SU-DHL-6 (cell line): Measurements from ENCODE around the gene CST5.

Experiments
- EZH2phosphoT487 ChIP-seq: fragments of 200-600 bp; sonication (generic), shearing (Covaris generic); conservative IDR thresholded peaks from 2 replicates; pipeline ENCODE4 v1.6.1; 2018; ENCODE audit warnings: mild to moderate bottlenecking, antibody characterized with exemption, low read length, moderate library complexity, mixed read lengths
- TF ChIP-seq, protein P1 (sequence below): fragments of 200-600 bp; sonication (generic); IDR thresholded peaks from one replicate; pipeline ENCODE4 v1.5.1; 2017; ENCODE audit warnings: antibody characterized with exemption, mild to moderate bottlenecking, low read length, moderate library complexity; ENCODE audit not compliant: insufficient read depth, poor library complexity, severe bottlenecking

DNA sequence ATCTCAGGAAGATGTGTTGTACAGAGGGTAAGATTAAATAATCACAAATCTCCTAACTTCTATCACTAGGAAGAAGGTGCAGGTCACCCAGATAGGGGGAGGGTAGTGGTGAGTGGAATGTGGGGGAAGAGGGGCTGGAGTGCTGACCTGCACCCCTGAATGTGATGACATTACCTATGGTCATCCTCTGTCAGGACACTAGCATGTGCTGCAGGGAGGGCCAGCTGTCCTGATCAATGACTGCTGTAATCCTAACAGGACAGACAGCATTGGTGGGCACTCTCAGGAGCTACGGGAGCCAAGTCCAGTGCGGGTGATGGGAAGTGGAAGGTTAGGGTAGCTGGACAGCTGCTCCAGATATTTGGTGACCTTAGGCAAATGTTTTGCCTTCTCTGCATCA, 45.2 kb upstream of the CST5 start:
- TF ChIP-seq, protein P1, sequence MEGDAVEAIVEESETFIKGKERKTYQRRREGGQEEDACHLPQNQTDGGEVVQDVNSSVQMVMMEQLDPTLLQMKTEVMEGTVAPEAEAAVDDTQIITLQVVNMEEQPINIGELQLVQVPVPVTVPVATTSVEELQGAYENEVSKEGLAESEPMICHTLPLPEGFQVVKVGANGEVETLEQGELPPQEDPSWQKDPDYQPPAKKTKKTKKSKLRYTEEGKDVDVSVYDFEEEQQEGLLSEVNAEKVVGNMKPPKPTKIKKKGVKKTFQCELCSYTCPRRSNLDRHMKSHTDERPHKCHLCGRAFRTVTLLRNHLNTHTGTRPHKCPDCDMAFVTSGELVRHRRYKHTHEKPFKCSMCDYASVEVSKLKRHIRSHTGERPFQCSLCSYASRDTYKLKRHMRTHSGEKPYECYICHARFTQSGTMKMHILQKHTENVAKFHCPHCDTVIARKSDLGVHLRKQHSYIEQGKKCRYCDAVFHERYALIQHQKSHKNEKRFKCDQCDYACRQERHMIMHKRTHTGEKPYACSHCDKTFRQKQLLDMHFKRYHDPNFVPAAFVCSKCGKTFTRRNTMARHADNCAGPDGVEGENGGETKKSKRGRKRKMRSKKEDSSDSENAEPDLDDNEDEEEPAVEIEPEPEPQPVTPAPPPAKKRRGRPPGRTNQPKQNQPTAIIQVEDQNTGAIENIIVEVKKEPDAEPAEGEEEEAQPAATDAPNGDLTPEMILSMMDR: no peak
- no peak for TF ChIP-seq EZH2phosphoT487
